IMR-90 (cell line): ENCODE results near the gene MAPKAP1. TPM values are rescaled to one million over a fixed set of nuclear protein-coding genes. Genes with fewer than 3 reads are reported as not detected.
A peak's percentile ranks its signal among the peaks of the same experiment; 100 is the strongest.

ENCODE experiments used
- ATAC-seq: fragments of 200-7000 bp; cut with Tn5 transposase; 2 replicates; pipeline ENCODE4 v1.9.1; 2020; ENCODE audit warnings: low read depth, mild to moderate bottlenecking, moderate library complexity
- BruUV-seq: library from RNA; stranded (reverse); fragments of 400-500 nt; replicated peaks from 2 replicates; lab custom pipeline; 2021; lab: Mats Ljungman, UMichigan
- CTCF ChIA-PET: fragments of 300-600 bp; formaldehyde crosslinking; extraction: SDS; loops from one replicate; lab custom pipeline; 2021; ENCODE audit warnings: antibody characterized with exemption; lab: Yijun Ruan, JAX
- POLR2A ChIA-PET: fragments of 300-600 bp; sonication (Branson Sonifier 250); formaldehyde crosslinking; loops from one replicate; lab custom pipeline; 2022; ENCODE audit warnings: antibody characterized with exemption; ENCODE audit not compliant: unreplicated experiment; lab: Charles Lee
- DNase-seq: peaks from one replicate; pipeline ENCODE4 v3.0.0; 2013
- H2AFZ ChIP-seq: replicated peaks from 2 replicates; pipeline ENCODE3; 2013; ENCODE audit warnings: low read length, mild to moderate bottlenecking; ENCODE audit not compliant: poor library complexity
- H2AK5ac ChIP-seq: 2 replicates; pipeline ENCODE4 v1.6.1; 2013; ENCODE audit warnings: low read depth, low read length, inconsistent platforms
- H2AK9ac ChIP-seq: replicated peaks from 2 replicates; pipeline ENCODE3; 2013; ENCODE audit warnings: mild to moderate bottlenecking, low read depth, low read length, moderate library complexity; ENCODE audit not compliant: poor library complexity
- H2BK120ac ChIP-seq: 2 replicates; pipeline ENCODE4 v1.6.1; 2013; ENCODE audit warnings: low read depth, low read length, inconsistent platforms
- H2BK15ac ChIP-seq: 3 replicates; pipeline ENCODE4 v1.6.1; 2013; ENCODE audit warnings: low read depth, low read length, inconsistent platforms
- H2BK20ac ChIP-seq: 2 replicates; pipeline ENCODE4 v1.6.1; 2013; ENCODE audit warnings: low read depth, mild to moderate bottlenecking, inconsistent platforms, low read length, moderate library complexity
- H2BK5ac ChIP-seq: 2 replicates; pipeline ENCODE4 v1.6.1; 2013; ENCODE audit warnings: mild to moderate bottlenecking, low read depth, low read length, inconsistent platforms; ENCODE audit not compliant: poor library complexity, severe bottlenecking
- H3K14ac ChIP-seq: replicated peaks from 2 replicates; pipeline ENCODE4 v1.6.1; 2013; ENCODE audit warnings: low read depth, low read length, inconsistent platforms
- H3K18ac ChIP-seq: 2 replicates; pipeline ENCODE4 v1.6.1; 2013; ENCODE audit warnings: low read depth, low read length, control low read depth
- H3K23ac ChIP-seq: 2 replicates; pipeline ENCODE4 v1.6.1; 2013; ENCODE audit warnings: low read depth, low read length, inconsistent platforms
- H3K27ac ChIP-seq: 2 replicates; pipeline ENCODE4 v1.5.1; 2013; ENCODE audit warnings: mild to moderate bottlenecking, control low read depth, low read length; ENCODE audit not compliant: insufficient read depth
- H3K27me3 ChIP-seq: 2 replicates; pipeline ENCODE4 v1.6.1; 2013; ENCODE audit warnings: low read length; ENCODE audit not compliant: control insufficient read depth, insufficient read depth
- H3K36me3 ChIP-seq: 2 replicates; pipeline ENCODE4 v1.6.1; 2013; ENCODE audit warnings: low read length, mixed read lengths; ENCODE audit not compliant: control insufficient read depth, insufficient read depth
- H3K4ac ChIP-seq: 2 replicates; pipeline ENCODE4 v1.6.1; 2013; ENCODE audit warnings: low read depth, low read length, inconsistent platforms
- H3K4me1 ChIP-seq: 2 replicates; pipeline ENCODE4 v1.6.1; 2013; ENCODE audit warnings: low read length, mixed read lengths; ENCODE audit not compliant: control insufficient read depth, insufficient read depth
- H3K4me2 ChIP-seq: 2 replicates; pipeline ENCODE4 v1.6.1; 2013; ENCODE audit warnings: low read depth, mild to moderate bottlenecking, control low read depth, low read length, moderate library complexity
- H3K4me3 ChIP-seq: 2 replicates; pipeline ENCODE4 v1.5.1; 2013; ENCODE audit warnings: low read depth, mild to moderate bottlenecking, control low read depth, low read length, moderate library complexity; ENCODE audit not compliant: insufficient read depth
- H3K56ac ChIP-seq: 2 replicates; pipeline ENCODE4 v1.6.1; 2013; ENCODE audit warnings: low read length, inconsistent platforms; ENCODE audit not compliant: insufficient read depth; ENCODE audit errors: extremely low read depth
- H3K79me1 ChIP-seq, 2 experiments: 2 replicates each; pipeline ENCODE4 v1.6.1; 2013; ENCODE audit warnings: low read length in 2 of 2, inconsistent platforms in 1 of 2, low read depth in 1 of 2
- H3K9ac ChIP-seq: 2 replicates; pipeline ENCODE4 v1.6.1; 2013; ENCODE audit warnings: low read depth, low read length, control low read depth
- H3K9me1 ChIP-seq: 2 replicates; pipeline ENCODE4 v1.6.1; 2013; ENCODE audit warnings: low read length, inconsistent platforms; ENCODE audit not compliant: insufficient read depth
- H3K9me3 ChIP-seq: 2 replicates; pipeline ENCODE4 v1.6.1; 2013; ENCODE audit warnings: low read length; ENCODE audit not compliant: control insufficient read depth, insufficient read depth
- H4K20me1 ChIP-seq: 2 replicates; pipeline ENCODE4 v1.6.1; 2013; ENCODE audit warnings: low read length, inconsistent platforms; ENCODE audit not compliant: insufficient read depth
- H4K5ac ChIP-seq: 2 replicates; pipeline ENCODE4 v1.6.1; 2013; ENCODE audit warnings: mild to moderate bottlenecking, low read depth, low read length, control low read depth
- H4K8ac ChIP-seq, 2 experiments: 2 replicates each; pipeline ENCODE4 v1.6.1; 2013; ENCODE audit warnings: low read depth in 2 of 2, low read length in 2 of 2, control low read depth in 1 of 2, inconsistent platforms in 1 of 2
- H4K91ac ChIP-seq: 2 replicates; pipeline ENCODE4 v1.6.1; 2013; ENCODE audit warnings: low read depth, low read length, inconsistent platforms; ENCODE audit not compliant: insufficient read depth
- BHLHE40 ChIP-seq: fragments of 150-350 bp; IDR thresholded peaks from 2 replicates; pipeline ENCODE4 v1.6.1; 2016; ENCODE audit warnings: mild to moderate bottlenecking, low read depth, low read length
- MAZ ChIP-seq: IDR thresholded peaks from 2 replicates; pipeline ENCODE4 v1.6.1; 2012; ENCODE audit warnings: low read depth, mild to moderate bottlenecking, low read length, improper control_type of control experiment, moderate library complexity, borderline replicate concordance
- MXI1 ChIP-seq: IDR thresholded peaks from 2 replicates; pipeline ENCODE4 v1.6.1; 2012; ENCODE audit warnings: low read depth, mild to moderate bottlenecking, low read length, moderate library complexity, borderline replicate concordance
- NFE2L2 ChIP-seq: fragments of 150-350 bp; IDR thresholded peaks from 2 replicates; pipeline ENCODE4 v1.6.1; 2016; ENCODE audit warnings: low read depth, mild to moderate bottlenecking, low read length
- POLR2A ChIP-seq: IDR thresholded peaks from 2 replicates; pipeline ENCODE4 v1.6.1; 2012; ENCODE audit warnings: mild to moderate bottlenecking, low read depth, low read length
- RAD21 ChIP-seq: IDR thresholded peaks from 2 replicates; pipeline ENCODE4 v1.6.1; 2012; ENCODE audit warnings: low read length, improper control_type of control experiment
- SMC3 ChIP-seq: fragments of 150-350 bp; IDR thresholded peaks from 2 replicates; pipeline ENCODE4 v1.6.1; 2016; ENCODE audit warnings: low read depth, mild to moderate bottlenecking, antibody characterized with exemption, low read length, moderate library complexity
- WGBS, 2 experiments: methylation state at CpG; one replicate each; pipeline versions ENCODE4 v1.1.5 to v1.1.7; 2013; ENCODE audit warnings: missing lambda C conversion rate in 2 of 2; ENCODE audit not compliant: insufficient read length in 1 of 2; ENCODE audit errors: extremely low coverage in 2 of 2; 5-methylcytosine and 5-hydroxymethylcytosine counted together
- dilution Hi-C: fragments of 300-500 bp; cut with HindIII; formaldehyde crosslinking; loops from one replicate; pipeline ENCODE4 v1.14.3; 2018; ENCODE audit warnings: low sequenced_read_pairs; ENCODE audit not compliant: unreplicated experiment
- in situ Hi-C: fragments of 300-500 bp; cut with MboI; formaldehyde crosslinking; loops from 3 replicates; pipeline ENCODE4 v1.14.3; 2019; ENCODE audit warnings: low sequenced_read_pairs, inconsistent platforms, mixed read lengths
- intact Hi-C: fragments of 100-400 bp; cut with micrococcal nuclease; formaldehyde crosslinking; loops from 2 replicates; pipeline ENCODE4 v1.10.0; 2022
- polyA plus RNA-seq, 3 experiments: library from polyadenylated mRNA; depleted of rRNA; stranded (reverse); fragments of >200 nt; gene quantifications; 2 replicates each; pipeline ENCODE4 v1.2.3, GENCODE V29; 2012; ENCODE audit warnings: low replicate concordance in 1 of 3
- total RNA-seq: library from RNA; depleted of rRNA; stranded (reverse); fragments of >200 nt; gene quantifications from 2 replicates; pipeline ENCODE4 v1.2.3, GENCODE V29; 2012
- TF ChIP-seq, protein P1 (sequence below): conservative IDR thresholded peaks from 2 replicates; pipeline ENCODE4 v1.5.1; 2012; ENCODE audit warnings: mild to moderate bottlenecking, low read depth, low read length, improper control_type of control experiment
- TF ChIP-seq, protein P2 (sequence below): fragments of 150-350 bp; IDR thresholded peaks from 2 replicates; pipeline ENCODE4 v1.6.1; 2017; ENCODE audit warnings: mild to moderate bottlenecking, antibody characterized with exemption, low read length, low read depth
- TF ChIP-seq, protein P3 (sequence below): fragments of 150-350 bp; IDR thresholded peaks from 2 replicates; pipeline ENCODE4 v1.6.1; 2016; ENCODE audit warnings: low read depth, mild to moderate bottlenecking, low read length, moderate library complexity, borderline replicate concordance

Gene MAPKAP1
- total and polyA plus RNA-seq, 2 of the 4 experiments (the other 2 are of a cell fraction) = 87.2 to 158 TPM

DNA sequence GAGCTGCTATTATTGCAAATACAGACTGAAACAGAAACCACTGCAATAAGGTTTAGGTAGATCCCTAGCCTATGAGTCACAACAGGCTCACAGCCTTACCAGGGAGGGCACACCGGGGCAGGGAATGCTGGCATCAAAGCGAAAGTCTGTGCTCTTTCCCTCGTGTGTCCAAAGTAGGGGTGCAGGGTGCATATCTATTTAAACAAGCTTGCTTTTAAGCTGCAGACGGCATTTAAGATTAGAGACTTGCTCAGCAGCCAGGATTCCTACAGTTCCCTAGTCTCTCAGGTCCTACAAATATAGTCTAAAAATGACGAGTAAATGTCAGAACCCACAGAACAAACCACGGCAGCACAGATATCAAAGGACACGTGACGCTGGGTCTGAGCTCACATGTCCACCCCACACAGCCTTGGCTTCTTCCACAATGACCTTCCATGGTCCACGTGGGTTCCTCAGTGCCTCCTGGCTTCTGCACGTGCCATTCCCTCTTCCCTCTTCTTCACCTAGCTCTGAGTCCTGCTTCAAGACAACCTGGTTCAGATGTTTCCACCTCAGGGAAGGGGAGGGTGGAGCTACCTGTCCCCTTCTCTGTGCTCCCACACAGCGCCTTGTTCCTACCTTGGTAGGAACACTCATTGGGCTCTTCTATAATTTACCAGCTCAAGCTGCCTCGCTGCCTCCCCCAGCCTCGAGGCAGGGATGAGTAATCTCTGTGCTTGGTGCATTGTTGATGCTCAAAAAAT, 193.2 kb downstream of the MAPKAP1 start (continued):
- TF ChIP-seq, protein P1, sequence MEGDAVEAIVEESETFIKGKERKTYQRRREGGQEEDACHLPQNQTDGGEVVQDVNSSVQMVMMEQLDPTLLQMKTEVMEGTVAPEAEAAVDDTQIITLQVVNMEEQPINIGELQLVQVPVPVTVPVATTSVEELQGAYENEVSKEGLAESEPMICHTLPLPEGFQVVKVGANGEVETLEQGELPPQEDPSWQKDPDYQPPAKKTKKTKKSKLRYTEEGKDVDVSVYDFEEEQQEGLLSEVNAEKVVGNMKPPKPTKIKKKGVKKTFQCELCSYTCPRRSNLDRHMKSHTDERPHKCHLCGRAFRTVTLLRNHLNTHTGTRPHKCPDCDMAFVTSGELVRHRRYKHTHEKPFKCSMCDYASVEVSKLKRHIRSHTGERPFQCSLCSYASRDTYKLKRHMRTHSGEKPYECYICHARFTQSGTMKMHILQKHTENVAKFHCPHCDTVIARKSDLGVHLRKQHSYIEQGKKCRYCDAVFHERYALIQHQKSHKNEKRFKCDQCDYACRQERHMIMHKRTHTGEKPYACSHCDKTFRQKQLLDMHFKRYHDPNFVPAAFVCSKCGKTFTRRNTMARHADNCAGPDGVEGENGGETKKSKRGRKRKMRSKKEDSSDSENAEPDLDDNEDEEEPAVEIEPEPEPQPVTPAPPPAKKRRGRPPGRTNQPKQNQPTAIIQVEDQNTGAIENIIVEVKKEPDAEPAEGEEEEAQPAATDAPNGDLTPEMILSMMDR = no peak

DNA sequence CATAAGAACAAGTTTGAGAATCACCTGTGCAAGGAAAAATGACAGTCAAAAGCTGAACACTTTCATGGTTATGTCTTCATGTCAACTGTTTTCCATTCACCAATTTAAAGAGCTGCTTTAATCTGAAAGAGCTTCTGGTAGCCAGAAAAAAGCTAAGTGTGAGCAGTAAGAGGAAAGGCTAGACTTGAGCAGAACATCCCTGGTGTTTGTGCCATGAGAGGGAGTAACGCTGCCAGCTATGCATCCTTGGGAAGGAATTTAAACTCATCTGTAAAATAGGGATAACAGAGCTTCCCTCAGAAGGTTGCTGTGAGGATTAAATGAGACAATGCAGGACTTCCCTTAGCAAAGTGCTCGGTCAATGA, 193.7 kb downstream of the MAPKAP1 start:
- in situ Hi-C loops = no loop called here
- ATAC-seq (no peak), DNase-seq (no peak)
- H2AK9ac ChIP-seq = peak overlapping the region; percentile 39
- peaks cover 18% of the 10 kb centered on the region for H3K4me1 ChIP-seq
- ChIA-PET CTCF (interaction anchor here (1.1 kb wide), 1 partner anchor 86 kb away, joined by 4 read pairs; no protein-coding TSS in a partner anchor), POLR2A (no interaction called here)
- peak overlapping the region; percentile 80 for H3K18ac ChIP-seq
- peaks cover 15% of the 10 kb centered on the region for H3K9me1 ChIP-seq
- dilution Hi-C loops = no loop called here
- peak overlapping the region; percentile 40; the same call in 1 of the 2 replicates for H2BK20ac ChIP-seq
- H3K4ac ChIP-seq = peak overlapping the region; percentile 87
- H3K14ac ChIP-seq = peak overlapping the region; percentile 69
- H3K9me3 ChIP-seq = no peaks in the 10 kb centered on the region
- peak overlapping the region; percentile 52 for H3K56ac ChIP-seq
- peak overlapping the region; percentile 19; the same call in 1 of the 2 replicates for H3K4me3 ChIP-seq
- BruUV-seq = no TSS peak
- peak overlapping the region; percentile 93 for H3K4me2 ChIP-seq
- H2AFZ ChIP-seq = peak overlapping the region; percentile 25
- peak overlapping the region; percentile 79; the same call in 2 of the 3 replicates for H2BK15ac ChIP-seq
- H3K36me3 ChIP-seq = no peaks in the 10 kb centered on the region
- peak overlapping the region; percentile 78 for H2BK120ac ChIP-seq
- intact Hi-C loops = no loop called here
- peak overlapping the region; percentile 44 for H3K23ac ChIP-seq
- H2AK5ac ChIP-seq = peak overlapping the region; percentile 91; the same call in 1 of the 2 replicates
- H4K8ac ChIP-seq = peak overlapping the region in 1 of 2 experiments; percentile 75; a peak in 2 of 4 replicates
- H3K79me1 ChIP-seq = peaks cover 17 to 47% of the 10 kb centered on the region in 2 experiments
- H4K5ac ChIP-seq = 0 out of 2 replicates have a peak overlapping the region, but pooled peaks have one; percentile 24
- H4K20me1 ChIP-seq = peaks cover 13% of the 10 kb centered on the region; the same call in 1 of the 2 replicates
- peak overlapping the region; percentile 67 for H3K9ac ChIP-seq
- peak overlapping the region; percentile 68; the same call in 1 of the 2 replicates for H3K27ac ChIP-seq
- H3K27me3 ChIP-seq = no peaks in the 10 kb centered on the region
- peak overlapping the region; percentile 78 for H4K91ac ChIP-seq
- WGBS, 2 experiments = no CpG with 5 or more reads among the region's 2 CpGs
- peak overlapping the region; percentile 84 for H2BK5ac ChIP-seq
- TF ChIP-seq BHLHE40 (no peak), SMC3 (no peak), MAZ (no peak), POLR2A (no peak), MXI1 (no peak), RAD21 (no peak; the same call in 1 of the 2 replicates), NFE2L2 (no peak)
- TF ChIP-seq, protein P2, sequence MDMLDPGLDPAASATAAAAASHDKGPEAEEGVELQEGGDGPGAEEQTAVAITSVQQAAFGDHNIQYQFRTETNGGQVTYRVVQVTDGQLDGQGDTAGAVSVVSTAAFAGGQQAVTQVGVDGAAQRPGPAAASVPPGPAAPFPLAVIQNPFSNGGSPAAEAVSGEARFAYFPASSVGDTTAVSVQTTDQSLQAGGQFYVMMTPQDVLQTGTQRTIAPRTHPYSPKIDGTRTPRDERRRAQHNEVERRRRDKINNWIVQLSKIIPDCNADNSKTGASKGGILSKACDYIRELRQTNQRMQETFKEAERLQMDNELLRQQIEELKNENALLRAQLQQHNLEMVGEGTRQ = no peak
- TF ChIP-seq, protein P3, sequence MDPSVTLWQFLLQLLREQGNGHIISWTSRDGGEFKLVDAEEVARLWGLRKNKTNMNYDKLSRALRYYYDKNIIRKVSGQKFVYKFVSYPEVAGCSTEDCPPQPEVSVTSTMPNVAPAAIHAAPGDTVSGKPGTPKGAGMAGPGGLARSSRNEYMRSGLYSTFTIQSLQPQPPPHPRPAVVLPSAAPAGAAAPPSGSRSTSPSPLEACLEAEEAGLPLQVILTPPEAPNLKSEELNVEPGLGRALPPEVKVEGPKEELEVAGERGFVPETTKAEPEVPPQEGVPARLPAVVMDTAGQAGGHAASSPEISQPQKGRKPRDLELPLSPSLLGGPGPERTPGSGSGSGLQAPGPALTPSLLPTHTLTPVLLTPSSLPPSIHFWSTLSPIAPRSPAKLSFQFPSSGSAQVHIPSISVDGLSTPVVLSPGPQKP = no peak
